Natural killer cell (primary cell): ENCODE measurements around the gene TMEM181. TPM values are rescaled to one million over a fixed set of nuclear protein-coding genes. Genes with fewer than 3 reads are reported as not detected.

Source experiments
- ATAC-seq, 3 donors: fragments of 150-1000 bp in 2 of 3; fragments of 200-7000 bp in 1 of 3; cut with Tn5 transposase; 1 replicate in 1 of 3; 2 replicates in 2 of 3; pipeline ENCODE4 v1.10.0; 2021; ENCODE audit warnings: mild to moderate bottlenecking in 2 of 3, moderate library complexity in 2 of 3
- DNase-seq, 2 donors: peaks; one replicate each; pipeline versions ENCODE4 v3.0.0 to v3.0.0-alpha.2; 2013 to 2021; ENCODE audit warnings: mixed read lengths in 1 of 2
- H3K27ac ChIP-seq: one replicate; pipeline ENCODE4 v1.5.1; 2013; ENCODE audit warnings: mild to moderate bottlenecking, low read length
- H3K27me3 ChIP-seq: one replicate; pipeline ENCODE4 v1.6.1; 2013; ENCODE audit warnings: low read length; ENCODE audit not compliant: control insufficient read depth, insufficient read depth
- H3K36me3 ChIP-seq: one replicate; pipeline ENCODE4 v1.6.1; 2013; ENCODE audit warnings: low read length; ENCODE audit not compliant: control insufficient read depth, insufficient read depth
- H3K4me1 ChIP-seq: one replicate; pipeline ENCODE4 v1.6.1; 2013; ENCODE audit warnings: low read length; ENCODE audit not compliant: control insufficient read depth, insufficient read depth
- H3K4me3 ChIP-seq: one replicate; pipeline ENCODE4 v1.5.1; 2013; ENCODE audit warnings: low read length
- H3K9me3 ChIP-seq: one replicate; pipeline ENCODE4 v1.6.1; 2013; ENCODE audit warnings: low read length; ENCODE audit not compliant: control insufficient read depth, insufficient read depth
- H3K27ac Mint-ChIP-seq, 2 donors: one replicate each; pipeline ENCODE4 v1.8.0; 2022; ENCODE audit warnings: mild to moderate bottlenecking in 2 of 2, mixed read lengths in 2 of 2, moderate library complexity in 1 of 2
- H3K27me3 Mint-ChIP-seq, 2 donors: one replicate each; pipeline ENCODE4 v1.8.0; 2022; ENCODE audit warnings: low read depth in 2 of 2, mixed read lengths in 2 of 2
- H3K36me3 Mint-ChIP-seq: one replicate; pipeline ENCODE4 v1.8.0; 2022; ENCODE audit warnings: mixed read lengths
- H3K4me1 Mint-ChIP-seq, 2 donors: one replicate each; pipeline ENCODE4 v1.8.0; 2022; ENCODE audit warnings: mixed read lengths in 2 of 2
- H3K4me3 Mint-ChIP-seq: one replicate; pipeline ENCODE4 v1.8.0; 2022; ENCODE audit warnings: mild to moderate bottlenecking, moderate library complexity, mixed read lengths
- H3K9me3 Mint-ChIP-seq, 2 donors: one replicate each; pipeline ENCODE4 v1.8.0; 2022; ENCODE audit warnings: mixed read lengths in 2 of 2
- WGBS: methylation state at CpG from one replicate; pipeline ENCODE4 v1.1.7; 2013; ENCODE audit warnings: missing lambda C conversion rate; ENCODE audit not compliant: insufficient coverage; 5-methylcytosine and 5-hydroxymethylcytosine counted together
- intact Hi-C: fragments of 100-400 bp; cut with micrococcal nuclease; formaldehyde crosslinking; loops from one replicate; pipeline ENCODE4 v1.14.2; 2022
- total RNA-seq, 4 donors: library from RNA; stranded (reverse); fragments of 120-200 nt in 1 of 4; gene quantifications; one replicate each; pipeline versions ENCODE4 v1.2.3 to v1.2.4, GENCODE V29; 2013 to 2022
- TF ChIP-seq, protein P1 (sequence below): fragments of 200-600 bp; IDR thresholded peaks from one replicate; pipeline ENCODE4 v1.8.0; 2022; ENCODE audit warnings: antibody characterized with exemption

The TMEM181 gene
- total RNA-seq, 3 donors from 2014 or later (not counting 1 experiment from before 2014, with no cell fraction given), result 44.8 to 60.9 (median 45.0) TPM

DNA sequence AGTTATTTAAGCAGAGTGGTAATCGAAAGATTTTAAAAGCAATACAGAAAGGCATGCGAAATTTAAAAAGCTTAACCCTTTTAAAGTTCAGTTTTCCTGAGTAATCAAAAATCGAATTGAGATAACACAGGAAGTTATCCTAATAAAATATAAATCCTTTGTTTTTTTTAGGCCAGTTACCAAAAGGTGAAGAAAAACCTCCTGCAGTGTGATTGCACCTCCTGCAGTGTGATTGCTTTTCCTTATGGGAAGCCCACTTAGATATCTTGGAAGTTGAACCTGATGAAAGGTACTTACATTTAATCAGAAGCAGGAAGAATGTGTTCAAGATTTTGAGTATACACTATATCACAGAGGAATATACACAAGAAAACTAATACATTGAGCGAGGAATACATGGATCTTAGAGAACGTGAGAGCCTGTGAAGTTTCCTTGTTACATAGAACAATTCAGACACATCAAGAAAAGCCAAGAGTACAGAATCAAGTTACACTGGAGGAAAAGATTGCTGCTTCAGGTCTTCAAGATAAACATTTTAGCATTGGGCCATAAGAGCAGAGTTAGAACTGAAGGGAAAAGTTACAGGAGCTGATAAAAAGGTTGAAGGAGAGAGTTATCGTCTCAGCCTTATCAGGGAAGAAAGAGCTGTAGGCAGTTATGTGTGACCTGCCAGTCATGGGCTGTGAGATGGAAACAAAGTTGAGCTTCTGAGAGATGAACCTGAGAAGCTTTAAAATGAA lies 7.7 kb upstream of the TMEM181 start:
- no peak overlapping the region for H3K27ac Mint-ChIP-seq
- WGBS, result 81% methylated on average over 5 of the region's 6 CpGs
- no peak for DNase-seq
- no peak overlapping the region for H3K4me3 Mint-ChIP-seq
- peaks cover 7 to 18% of the 10 kb centered on the region in 2 donors for H3K27me3 Mint-ChIP-seq
- TF ChIP-seq, protein P1, sequence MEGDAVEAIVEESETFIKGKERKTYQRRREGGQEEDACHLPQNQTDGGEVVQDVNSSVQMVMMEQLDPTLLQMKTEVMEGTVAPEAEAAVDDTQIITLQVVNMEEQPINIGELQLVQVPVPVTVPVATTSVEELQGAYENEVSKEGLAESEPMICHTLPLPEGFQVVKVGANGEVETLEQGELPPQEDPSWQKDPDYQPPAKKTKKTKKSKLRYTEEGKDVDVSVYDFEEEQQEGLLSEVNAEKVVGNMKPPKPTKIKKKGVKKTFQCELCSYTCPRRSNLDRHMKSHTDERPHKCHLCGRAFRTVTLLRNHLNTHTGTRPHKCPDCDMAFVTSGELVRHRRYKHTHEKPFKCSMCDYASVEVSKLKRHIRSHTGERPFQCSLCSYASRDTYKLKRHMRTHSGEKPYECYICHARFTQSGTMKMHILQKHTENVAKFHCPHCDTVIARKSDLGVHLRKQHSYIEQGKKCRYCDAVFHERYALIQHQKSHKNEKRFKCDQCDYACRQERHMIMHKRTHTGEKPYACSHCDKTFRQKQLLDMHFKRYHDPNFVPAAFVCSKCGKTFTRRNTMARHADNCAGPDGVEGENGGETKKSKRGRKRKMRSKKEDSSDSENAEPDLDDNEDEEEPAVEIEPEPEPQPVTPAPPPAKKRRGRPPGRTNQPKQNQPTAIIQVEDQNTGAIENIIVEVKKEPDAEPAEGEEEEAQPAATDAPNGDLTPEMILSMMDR, result no peak
- no peaks in the 10 kb centered on the region for H3K9me3 Mint-ChIP-seq
- no peaks in the 10 kb centered on the region for H3K36me3 ChIP-seq
- H3K36me3 Mint-ChIP-seq, result no peaks in the 10 kb centered on the region
- no peaks in the 10 kb centered on the region for H3K27me3 ChIP-seq
- no peaks in the 10 kb centered on the region for H3K4me1 ChIP-seq
- H3K9me3 ChIP-seq, result no peaks in the 10 kb centered on the region
- no peak overlapping the region for H3K4me3 ChIP-seq
- ATAC-seq, result no peak
- intact Hi-C loops, result no loop called here
- H3K4me1 Mint-ChIP-seq, result no peaks in the 10 kb centered on the region
- H3K27ac ChIP-seq, result no peak overlapping the region

- H3K9me3 Mint-ChIP-seq, result no peaks in the 10 kb centered on the region
- ATAC-seq (no peak), DNase-seq (no peak)
- H3K4me3 Mint-ChIP-seq, result no peak overlapping the region
- Histone ChIP-seq H3K9me3 (no peaks in the 10 kb centered on the region), H3K4me3 (no peak overlapping the region), H3K27me3 (no peaks in the 10 kb centered on the region), H3K4me1 (no peaks in the 10 kb centered on the region), H3K27ac (no peak overlapping the region), H3K36me3 (no peaks in the 10 kb centered on the region)
- no peaks in the 10 kb centered on the region for H3K36me3 Mint-ChIP-seq
- peaks cover 7 to 18% of the 10 kb centered on the region in 2 donors for H3K27me3 Mint-ChIP-seq
- no peaks in the 10 kb centered on the region for H3K4me1 Mint-ChIP-seq
- TF ChIP-seq, protein P1, result no peak
- H3K27ac Mint-ChIP-seq, result no peak overlapping the region
- 90% methylated on average over 5 of the region's 5 CpGs for WGBS
- intact Hi-C loops, result no loop called here
Measured at GRCh38 chr6:158552796-158553138, 7.1 kb upstream of the TMEM181 start.

DNA sequence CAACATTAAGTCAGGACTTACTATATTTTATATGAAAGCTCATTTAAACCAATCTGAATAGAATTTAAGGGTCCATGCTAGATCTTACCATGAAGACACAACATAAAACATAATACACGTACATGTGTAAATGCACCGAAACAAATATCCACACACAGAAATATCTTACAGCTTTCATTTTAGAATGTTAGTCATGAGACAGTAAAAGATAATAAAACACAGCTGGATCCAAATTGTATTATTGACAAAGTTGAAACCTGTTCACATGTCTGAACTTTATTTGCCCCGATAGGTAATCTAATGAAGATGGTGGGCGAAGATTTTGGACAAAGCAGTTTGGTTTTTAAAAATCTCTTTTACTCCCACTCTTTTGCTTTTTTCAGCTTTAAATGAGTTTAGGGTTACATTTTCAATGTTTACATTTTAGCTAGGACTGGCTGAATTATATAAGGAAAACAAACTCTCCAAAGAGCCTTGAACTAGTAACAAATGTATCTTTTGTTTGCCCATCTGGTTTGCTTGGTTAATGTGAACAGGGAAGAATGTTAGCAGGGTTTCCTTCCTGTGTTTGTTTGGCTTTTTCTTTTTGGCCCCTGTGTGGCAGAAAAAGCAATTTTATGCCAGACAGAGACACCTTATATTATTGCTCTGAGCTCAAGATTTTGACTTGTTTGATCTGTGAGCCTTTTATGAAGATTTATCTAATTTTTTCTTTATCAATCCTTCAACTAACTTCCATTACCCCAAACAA lies 5.1 kb upstream of the TMEM181 start:
- no peaks in the 10 kb centered on the region for H3K9me3 ChIP-seq
- intact Hi-C loops, result no loop called here
- Mint-ChIP-seq H3K4me3 (no peak overlapping the region), H3K36me3 (no peaks in the 10 kb centered on the region), H3K4me1 (no peaks in the 10 kb centered on the region), H3K9me3 (no peaks in the 10 kb centered on the region), H3K27ac (no peak overlapping the region), H3K27me3 (peaks cover 5 to 11% of the 10 kb centered on the region in 2 donors)
- H3K4me3 ChIP-seq, result no peak overlapping the region
- no peak overlapping the region for H3K27ac ChIP-seq
- WGBS, result 100% methylated on average over 2 of the region's 4 CpGs
- no peaks in the 10 kb centered on the region for H3K36me3 ChIP-seq
- H3K4me1 ChIP-seq, result peaks cover 6% of the 10 kb centered on the region
- ATAC-seq (no peak), DNase-seq (no peak)
- TF ChIP-seq, protein P1, result no peak
- no peaks in the 10 kb centered on the region for H3K27me3 ChIP-seq
